ENCODE data around the gene ADAMTS2.
"Not testable (repeated sequence)": the region's sequence is repeated elsewhere in the genome, so short reads cannot be mapped to it uniquely, and the experiment has no call there.

ADAMTS2 gene

DNA sequence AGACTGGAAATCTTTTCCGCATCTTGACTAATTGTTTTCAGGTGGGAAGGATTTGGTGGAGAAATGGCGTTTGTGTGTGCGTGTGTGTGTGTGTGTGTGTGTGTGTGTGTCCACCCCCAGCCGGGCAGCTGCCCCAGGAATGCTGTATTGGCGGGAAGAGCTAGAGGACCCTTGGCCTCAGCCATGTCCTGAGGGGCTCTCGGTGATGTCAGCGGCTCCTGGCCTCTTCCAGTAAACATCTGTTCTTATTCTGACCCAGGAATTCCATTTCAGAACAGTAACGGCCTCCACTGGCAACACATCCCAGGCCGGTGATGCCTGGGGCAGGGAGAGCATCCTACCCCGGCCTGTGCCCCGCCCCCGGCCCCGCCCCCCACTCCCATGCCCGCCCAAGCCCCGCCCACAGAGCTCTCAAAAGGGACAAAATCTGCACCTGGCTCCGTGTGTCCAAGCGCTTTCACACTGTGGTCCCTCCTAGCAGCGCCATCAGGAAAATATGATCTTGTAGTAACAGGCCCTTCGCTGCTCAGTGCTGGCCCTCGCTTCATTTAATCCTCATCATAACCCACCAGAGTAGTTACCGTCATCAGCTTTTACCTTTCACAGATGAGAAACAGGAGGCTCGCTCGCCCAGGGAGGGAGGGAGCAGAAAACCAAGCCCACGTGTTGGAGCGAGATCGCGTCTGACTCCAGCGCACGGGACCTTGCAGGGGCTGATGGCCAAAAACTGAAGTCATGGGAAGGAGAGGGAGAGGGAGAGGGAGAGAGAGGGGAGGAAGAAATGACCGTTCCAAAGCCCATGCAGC is 18.9 kb downstream of the ADAMTS2 start:
- DNase-seq (ENCODE audit: low read depth in 1 of 2, low spot score in 1 of 2): no peak

DNA sequence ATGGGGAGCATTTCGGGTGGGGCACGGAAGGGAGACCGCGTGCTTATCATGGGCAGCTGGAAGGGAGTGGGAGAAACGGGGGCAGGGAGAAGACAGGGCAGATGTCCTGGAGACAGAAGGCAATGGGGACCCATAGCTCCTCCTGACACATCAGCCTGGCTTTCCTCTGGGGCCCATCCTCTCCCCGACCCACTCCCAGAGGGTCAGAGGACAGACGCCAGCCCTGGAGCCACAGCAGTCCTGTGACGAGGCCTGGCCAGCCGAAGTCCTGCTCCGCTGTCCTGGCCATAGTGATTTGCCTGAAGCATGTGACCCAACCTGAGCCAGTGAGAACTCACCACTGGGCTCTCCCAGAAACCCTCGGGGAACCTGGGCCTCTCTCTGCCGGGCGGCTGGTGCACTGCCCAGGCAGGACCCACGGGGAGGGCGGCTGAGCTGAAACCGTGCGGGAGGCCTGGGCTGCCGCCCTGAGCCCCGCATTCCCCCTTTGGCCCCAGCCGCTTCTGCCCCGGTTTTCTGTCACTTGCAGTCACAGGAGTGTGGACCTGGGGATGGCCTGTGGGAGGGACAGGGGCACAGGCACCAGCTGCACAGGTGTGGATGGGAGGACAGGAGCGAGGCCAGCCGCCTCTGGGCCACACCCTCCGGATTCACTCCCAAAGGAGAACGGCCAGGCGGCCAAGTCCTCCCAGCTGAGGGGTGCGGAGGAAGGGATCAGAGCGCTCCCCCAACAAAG is 19.8 kb downstream of the ADAMTS2 start:
- no peak for DNase-seq (ENCODE audit: low read depth in 1 of 2, low spot score in 1 of 2)

DNA sequence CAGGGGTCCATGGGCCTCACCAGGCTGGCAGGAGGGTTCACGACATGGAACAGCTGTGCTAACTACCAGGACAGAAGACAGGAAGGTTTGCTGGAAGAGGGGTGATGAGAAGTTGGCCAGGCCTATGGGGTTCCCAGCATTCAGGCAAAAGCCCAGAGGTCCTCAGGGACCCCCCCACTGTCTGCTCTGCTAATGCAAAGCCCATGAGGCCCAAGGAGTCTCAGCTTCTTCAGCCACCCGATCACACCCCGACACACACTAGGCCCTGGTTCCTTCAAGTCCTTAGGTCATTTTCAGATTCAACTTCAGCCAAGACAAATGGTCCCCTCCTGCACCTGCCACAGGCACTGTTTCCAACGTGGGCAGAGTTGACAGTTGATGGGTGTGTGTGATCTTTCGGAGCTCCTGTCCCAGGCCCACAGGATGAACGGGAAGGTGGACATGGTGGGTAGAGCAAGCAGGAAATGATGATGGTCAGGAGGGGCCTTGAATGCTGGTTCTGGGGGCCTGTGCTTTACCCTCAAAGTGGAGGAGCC is 20.4 kb downstream of the ADAMTS2 start:
- no peak for DNase-seq (ENCODE audit: low read depth in 1 of 2, low spot score in 1 of 2)

DNA sequence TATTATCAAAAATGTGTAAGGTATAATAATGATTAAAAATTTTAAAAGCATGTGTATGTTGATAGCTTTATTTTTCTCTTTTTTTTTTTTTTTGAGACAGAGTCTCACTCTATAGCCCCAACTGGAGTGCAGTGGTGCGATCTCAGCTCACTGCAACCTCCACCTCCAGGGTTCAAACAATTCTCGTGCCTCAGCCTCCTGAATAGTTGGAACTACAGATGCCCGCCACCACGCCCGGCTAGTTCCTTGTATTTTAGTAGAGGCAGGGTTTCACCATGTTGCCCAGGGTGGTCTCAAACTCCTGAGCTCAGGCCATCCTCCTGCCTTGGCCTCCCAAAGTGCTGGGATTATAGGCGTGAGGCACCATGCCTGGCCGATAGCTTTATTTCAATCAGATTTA is 20.9 kb downstream of the ADAMTS2 start:
- DNase-seq (ENCODE audit: low read depth in 1 of 2, low spot score in 1 of 2): not testable (repeated sequence)

DNA sequence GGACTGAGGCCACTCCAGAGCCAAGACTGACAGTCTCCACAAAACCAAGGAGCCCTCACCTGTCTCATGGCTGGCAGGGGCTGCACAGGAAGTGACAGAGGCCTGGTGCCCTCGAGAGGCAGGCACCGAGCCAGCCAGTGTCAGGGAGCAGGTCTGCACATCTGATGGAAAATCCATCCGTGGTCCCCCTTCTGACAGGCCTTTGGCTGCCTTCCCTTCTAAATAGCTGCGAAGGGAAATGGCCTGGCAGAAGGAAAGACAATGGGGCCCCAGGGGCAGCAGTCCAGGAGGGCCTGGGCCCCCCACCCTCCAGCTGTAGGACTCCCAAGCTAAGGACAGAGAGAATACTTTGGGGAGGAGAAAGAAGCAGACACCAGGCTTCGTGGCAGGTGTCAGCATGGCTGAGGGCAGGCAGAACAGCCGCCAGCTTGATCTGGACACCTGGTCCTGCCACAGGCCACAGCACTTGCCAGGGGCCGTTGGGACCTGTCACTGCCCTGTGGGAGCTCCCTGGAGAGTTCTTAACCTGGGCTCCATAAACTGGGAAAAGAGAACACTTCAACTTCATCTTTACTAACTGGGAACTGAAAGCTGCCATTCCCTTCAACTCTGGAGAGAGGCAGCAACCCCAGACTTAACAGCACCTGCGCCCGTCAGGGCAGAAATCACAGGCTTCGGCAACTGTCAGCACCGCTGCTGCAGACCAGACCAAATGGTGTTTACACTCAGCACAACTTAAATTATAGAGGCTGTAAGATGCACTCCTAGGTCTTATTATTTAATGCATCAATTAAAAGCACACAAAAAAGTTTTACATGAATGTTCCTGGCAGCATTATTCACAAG is 22.0 kb downstream of the ADAMTS2 start:
- no peak for DNase-seq (ENCODE audit: low read depth in 1 of 2, low spot score in 1 of 2)

DNA sequence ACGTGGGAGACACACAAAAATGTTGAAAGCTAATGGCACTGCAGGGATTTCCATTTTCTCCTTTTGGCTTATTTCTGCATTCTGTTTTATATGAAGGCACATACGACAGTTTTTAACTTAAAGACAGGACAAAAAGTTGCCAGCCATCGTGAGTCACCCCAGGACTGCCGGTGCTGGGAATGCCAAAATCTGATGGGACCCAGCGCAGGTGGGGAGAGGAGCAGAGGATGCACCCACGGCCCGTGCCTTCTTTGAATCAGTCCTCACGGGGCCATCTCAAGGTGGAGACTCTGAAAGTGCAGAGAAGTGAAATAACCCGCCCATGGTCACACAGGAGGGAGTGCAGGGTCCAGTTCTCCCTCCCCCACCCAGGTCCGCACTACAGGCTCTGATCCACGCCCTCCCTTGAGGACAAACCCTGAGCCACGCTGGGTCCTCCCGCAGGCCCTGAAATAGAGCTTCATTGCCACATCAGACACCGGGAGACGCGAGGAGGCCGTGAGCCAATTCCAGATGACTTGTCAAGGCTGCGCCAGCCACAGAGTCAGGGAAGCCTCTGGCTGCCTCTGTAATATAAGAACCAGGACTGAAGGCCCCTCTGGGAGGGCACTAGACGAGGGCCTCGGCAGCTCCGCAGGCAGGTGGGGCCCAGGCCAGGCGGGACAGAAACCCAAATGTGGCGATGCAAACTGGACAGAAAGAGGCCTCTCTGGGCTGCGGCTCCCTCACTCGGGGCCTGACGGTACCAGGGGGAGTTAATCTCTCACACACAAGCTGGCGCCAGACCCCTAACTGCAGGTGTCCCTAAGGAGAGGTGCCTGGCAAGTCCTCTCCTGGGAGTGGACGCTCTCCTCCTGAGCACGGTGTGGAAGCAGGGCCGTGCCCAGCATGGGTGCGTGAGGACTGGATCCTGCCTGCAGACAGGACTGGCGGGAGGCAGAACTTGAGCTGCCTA is 22.9 kb downstream of the ADAMTS2 start:
- no peak for DNase-seq (ENCODE audit: low read depth in 1 of 2, low spot score in 1 of 2)

DNA sequence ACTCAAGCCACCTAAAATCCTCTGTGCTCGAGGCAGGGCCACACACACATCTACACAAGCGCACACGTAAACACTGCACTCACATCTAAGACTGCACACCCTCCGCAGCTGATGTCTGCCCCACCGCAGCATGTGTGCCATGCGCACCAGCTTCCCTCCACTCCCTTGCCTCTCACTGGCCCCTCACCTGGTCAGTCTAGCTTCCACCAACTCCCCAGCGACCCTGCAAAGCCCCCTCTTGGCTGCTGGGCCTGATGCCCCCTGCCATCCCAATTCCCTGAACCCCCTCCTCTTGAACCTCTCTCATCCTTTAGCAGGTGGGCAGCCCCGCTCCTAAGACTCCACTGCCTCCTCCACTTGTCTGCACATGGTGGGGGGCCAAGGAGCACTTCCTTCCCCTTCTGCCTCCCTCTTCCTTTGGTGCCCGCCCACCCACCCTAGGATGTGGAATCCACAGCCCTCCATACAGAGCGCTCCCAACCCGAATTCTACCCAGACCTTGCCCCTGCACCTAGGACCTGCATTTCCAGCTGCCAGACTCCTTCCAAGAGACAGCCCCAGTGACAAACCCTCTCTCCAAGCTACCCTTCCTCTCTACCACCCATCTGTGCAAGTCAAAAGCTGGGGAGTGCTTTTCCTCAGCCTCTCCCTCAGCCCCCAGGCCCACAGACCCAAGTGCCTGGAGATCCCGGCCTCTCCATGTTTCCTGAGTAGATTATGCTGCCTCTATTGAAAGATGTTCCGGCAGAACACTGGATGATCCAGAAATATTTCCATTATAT is 23.9 kb downstream of the ADAMTS2 start:
- DNase-seq (ENCODE audit: low read depth in 1 of 2, low spot score in 1 of 2): no peak

DNA sequence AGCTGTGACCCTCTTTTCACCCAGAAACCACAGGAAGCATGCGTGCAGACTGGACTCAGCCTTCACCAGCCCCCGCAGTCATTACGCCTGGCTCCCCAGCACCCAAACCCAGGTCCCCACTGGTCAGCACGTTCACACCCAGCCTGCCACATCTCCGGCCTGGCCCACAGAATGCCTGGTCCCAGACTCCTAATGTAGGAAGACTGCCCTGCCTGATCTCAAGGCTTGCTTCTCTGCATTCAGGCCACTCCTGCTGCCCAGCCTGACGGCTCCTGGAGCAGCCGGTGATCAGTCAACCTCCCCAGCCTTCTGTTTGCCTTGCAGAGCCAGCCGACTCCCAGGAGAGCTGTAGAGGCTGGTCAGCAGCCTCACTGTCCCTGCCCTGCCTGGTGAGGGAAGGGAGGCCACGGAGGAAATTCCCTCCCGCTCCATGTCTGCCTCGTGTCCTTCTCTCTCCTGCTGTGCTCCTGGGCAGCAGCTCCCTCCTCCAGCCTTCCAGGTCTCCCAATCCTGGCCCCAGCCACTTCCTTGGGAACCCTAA is 25.4 kb downstream of the ADAMTS2 start:
- no peak for DNase-seq (ENCODE audit: low read depth in 1 of 2, low spot score in 1 of 2)

DNA sequence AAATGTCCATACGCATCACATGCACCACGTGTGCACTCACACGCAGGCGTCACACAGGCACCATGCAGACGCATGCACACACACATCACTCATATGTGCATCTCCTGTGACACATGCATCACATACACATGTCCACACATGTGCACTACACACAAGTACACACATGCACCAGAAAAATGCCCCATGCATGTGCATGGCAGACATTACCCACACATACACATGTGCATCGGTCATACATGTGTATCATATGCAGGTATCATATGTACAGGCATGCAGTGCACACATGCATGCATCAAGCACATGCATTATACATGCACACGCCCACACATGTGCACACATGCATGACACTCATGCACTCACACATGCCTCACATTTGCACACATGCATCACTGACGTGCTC is 26.1 kb downstream of the ADAMTS2 start:
- no peak for DNase-seq (ENCODE audit: low read depth in 1 of 2, low spot score in 1 of 2)

DNA sequence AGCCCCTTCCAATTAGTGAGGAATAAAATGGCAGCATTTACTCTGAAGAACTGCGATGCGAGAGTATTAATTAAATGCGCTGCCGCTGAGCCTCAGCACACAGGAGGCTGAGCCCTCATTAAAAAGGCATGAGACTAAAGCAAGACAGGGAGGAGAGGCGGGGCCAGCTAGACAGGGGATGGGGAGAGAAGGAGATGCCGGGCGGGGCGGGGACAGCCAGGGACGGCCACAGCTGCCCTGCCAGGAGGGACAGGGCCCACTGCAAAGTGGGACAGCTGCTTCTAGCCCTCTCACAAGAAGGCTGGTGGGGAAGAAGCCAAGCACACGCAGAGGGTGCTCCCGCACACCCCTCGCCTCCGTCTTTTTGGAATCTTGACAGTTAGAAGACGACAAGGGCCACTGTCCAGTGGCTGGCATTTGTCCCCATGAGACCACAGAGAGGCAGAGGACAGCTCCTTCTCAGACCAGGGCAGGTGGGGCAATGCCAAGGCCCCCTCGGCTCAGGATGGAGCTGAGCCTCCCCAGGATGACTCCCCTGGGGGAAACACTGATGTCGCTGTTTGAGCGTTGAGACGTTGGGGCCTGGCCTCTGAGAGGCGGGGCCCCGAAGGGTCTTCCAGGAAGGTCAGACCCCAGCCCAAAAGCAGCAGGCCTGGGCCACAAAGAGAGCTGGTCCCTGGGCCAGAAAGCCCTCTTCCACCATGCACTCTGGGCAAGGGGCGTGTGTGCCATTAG is 26.9 kb downstream of the ADAMTS2 start:
- DNase-seq (ENCODE audit: low read depth in 1 of 2, low spot score in 1 of 2): no peak

DNA sequence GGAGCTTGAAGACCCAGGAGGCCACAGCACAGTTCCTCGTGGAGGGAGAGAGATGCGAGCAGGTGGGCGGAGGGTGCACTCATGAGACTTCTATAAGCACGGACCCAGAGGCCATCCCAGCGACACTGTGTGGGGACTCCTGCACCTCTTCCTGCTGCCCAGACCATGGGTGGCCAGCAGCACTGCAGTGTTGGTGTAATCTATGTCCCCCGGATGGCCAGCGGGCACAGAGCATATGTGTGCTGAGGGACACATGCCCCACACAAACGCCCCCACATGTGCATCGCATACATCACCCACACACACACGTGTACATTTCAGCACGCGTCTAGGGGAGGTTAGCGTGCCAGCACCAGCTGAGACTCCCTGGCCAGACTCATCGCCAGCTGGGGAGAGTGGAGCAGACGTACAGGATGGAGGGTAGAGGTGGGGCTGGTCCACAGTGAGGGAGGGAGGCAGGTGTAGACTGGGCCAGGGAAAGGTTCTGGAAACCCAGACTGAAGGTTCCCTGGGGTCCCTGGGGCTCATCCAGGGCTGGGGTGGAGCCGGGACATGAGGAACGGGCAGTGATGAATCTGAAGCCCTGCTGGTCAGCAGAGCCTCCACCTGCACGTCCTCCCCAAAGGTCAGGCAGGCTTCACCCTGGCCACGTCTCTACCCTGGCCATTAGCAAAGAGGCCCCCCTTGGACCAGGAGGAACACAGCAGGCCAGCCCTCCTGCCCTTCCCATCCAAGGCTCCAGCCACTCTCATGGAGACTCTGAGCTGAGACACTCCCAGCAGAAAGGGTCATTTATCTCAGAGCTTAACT is 27.6 kb downstream of the ADAMTS2 start:
- DNase-seq (ENCODE audit: low read depth in 1 of 2, low spot score in 1 of 2): no peak

DNA sequence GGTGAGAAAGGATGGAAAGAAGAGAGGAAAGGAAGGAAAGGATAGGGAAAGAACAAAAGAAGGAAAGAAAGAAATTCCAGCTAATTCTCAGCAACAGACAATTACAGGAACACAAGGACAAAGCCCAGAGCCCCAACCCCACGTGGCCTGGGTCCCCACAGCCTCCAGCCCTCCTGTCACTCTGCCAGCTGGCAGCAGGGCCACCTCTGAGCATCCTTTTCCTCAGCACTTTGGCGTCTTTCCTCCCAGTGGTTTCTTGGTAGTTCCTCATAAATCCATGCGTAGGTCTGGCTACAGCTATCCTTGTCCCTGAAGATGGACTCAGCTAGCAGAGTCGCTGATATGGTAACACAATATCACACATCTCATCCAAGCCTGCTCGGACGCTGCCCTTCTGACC is 28.3 kb downstream of the ADAMTS2 start:
- no peak for DNase-seq (ENCODE audit: low read depth in 1 of 2, low spot score in 1 of 2)

DNA sequence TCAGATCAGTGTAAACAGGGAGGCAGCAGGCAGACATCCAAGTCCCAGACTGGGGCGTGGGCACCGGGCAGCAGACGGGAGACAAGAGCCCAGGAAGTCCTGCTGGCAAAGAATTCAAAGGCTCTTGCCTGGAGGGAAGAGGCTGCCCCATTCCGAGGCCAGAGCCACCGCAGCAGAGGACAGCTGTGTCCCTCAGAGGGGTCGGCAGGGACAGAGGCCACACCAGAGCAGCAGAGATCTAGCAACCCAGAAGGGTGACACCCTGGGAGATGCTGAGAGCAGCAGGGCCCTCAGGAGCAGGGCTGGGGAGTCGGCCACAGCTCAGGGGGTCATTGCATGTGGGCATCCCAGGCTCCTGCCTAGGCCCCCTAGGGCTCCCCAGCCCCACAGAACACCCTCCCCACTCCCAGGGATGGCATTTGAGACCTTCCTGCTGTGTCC is 29.1 kb downstream of the ADAMTS2 start:
- no peak for DNase-seq (ENCODE audit: low read depth in 1 of 2, low spot score in 1 of 2)

DNA sequence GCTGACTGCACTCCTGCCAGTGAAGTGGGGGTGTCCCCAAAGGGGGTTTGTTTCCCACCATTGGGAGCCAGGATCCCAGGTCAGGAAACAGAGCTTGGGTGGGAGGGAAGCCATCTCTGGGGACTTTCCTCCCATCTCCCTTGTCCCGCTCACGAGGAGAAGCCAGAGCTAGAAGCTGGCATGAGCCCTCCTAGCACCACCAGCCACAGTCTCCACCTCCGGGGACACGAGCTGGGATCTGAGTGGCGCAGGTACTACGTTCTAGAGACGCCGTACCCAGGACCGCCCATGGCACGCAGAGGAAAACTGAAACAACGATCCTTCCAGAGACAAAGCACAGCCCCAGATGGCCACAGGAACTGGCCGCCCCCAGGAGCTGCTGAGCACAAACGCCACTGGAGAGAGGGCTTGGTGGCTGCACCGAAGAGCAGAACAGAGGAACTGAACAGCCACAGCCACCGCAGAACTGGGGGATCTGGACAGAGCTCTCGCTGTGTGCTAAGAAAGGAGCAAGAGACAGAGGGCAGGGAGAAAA is 29.8 kb downstream of the ADAMTS2 start:
- no peak for DNase-seq (ENCODE audit: low read depth in 1 of 2, low spot score in 1 of 2)

DNA sequence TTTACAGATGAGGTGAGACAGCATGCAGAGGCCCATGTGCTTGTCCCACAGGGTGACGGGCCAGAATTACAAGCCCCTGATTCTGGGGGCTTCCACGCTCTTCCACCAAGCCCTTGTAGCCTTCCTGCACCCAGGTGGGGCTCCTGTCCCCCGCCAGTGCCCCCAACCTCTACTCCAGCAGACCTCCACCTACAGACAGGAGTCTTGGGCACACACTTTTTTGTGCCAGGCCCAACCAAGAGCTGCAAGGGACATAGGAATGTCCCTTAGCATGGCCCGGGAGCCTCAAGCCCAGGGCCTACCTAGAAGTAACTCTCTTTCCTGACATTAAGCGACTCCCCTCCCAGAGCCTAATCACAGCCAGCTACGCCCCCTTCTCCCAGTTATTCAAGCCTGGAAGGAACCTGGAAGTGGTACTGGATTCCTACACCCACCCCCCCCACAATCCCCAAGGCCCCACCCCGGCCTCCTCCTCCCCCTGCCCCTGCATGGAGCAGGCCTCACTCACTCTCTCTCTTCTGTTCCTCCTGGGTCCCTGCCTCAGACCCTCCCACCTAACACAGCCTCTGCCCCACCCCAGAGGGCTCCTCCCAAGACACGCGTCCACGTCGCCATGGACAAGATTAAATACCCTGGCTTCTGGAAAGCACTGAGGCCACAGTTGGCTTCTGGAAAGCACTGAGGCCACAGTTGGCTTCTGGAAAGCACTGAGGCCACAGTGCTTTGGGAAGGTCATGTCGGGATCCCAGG is 30.5 kb downstream of the ADAMTS2 start:
- DNase-seq (ENCODE audit: low read depth in 1 of 2, low spot score in 1 of 2): no peak

DNA sequence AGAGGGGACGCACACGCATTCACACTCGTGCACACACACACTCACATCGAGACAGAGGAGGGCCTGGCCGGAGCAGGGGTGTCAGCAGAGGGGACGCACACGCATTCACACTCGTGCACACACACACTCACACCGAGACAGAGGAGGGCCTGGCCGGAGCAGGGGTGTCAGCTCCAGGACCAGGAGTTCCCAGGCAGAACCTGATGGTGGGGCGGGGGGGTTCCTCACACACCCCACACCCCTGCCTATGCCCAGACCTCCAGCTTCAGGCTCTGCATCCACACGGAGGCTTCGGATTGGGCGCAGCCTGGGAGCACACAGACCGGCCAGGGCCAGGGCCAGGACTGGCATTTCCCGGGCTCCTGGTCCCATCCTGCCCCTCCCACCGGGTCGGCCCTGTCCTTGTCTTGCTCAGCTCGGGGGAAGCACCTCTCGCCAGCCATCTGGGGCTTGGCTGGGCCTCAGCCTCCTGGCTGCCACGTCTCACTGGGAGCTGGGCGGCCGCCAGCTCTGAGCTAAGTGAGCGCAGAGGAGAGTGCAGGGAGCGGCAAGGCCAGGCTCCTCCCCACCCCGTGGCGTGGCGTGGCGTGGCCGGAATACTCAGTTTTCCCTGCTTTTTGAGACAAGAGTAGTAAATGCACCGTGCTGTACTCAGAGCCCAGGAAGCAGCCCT is 31.3 kb downstream of the ADAMTS2 start:
- no peak for DNase-seq (ENCODE audit: low read depth in 1 of 2, low spot score in 1 of 2)

All from stimulated activated CD4-positive, alpha-beta T cell treated with anti-CD3 and anti-CD28 coated beads, Interleukin-15, amount 100 ng/mL, for 1 hour (primary cell).